Aorta (tissue), 5 donors: ENCODE results near the gene PUM2. TPM values are rescaled to one million over a fixed set of nuclear protein-coding genes. Genes with fewer than 3 reads are reported as not detected.

Experiments
- ATAC-seq: fragments of 200-7000 bp; cut with Tn5 transposase; one replicate; pipeline ENCODE4 v1.9.1; 2022; ENCODE audit warnings: moderate library complexity; ENCODE audit not compliant: low FRiP score
- DNase-seq, 2 donors: peaks; one replicate each; pipeline ENCODE4 v3.0.0-alpha.2; 2020
- H3K27ac ChIP-seq, 2 donors: one replicate each; pipeline ENCODE4 v1.5.1; 2013; ENCODE audit warnings: low read length in 2 of 2, mild to moderate bottlenecking in 2 of 2, moderate library complexity in 2 of 2, control low read depth in 1 of 2, inconsistent platforms in 1 of 2, low read depth in 1 of 2
- H3K27me3 ChIP-seq, 2 donors: one replicate each; pipeline ENCODE4 v1.6.1; 2013; ENCODE audit warnings: control low read depth in 1 of 2, low read length in 1 of 2, mild to moderate bottlenecking in 1 of 2, moderate library complexity in 1 of 2; ENCODE audit not compliant: insufficient read depth in 2 of 2, control insufficient read depth in 1 of 2
- H3K36me3 ChIP-seq, 2 donors: one replicate each; pipeline ENCODE4 v1.6.1; 2013; ENCODE audit warnings: control low read depth in 1 of 2, low read length in 1 of 2, mild to moderate bottlenecking in 1 of 2; ENCODE audit not compliant: insufficient read depth in 2 of 2, control insufficient read depth in 1 of 2
- H3K4me1 ChIP-seq, 2 donors: one replicate each; pipeline ENCODE4 v1.6.1; 2013; ENCODE audit warnings: low read length in 2 of 2, control low read depth in 1 of 2, mild to moderate bottlenecking in 1 of 2, moderate library complexity in 1 of 2; ENCODE audit not compliant: insufficient read depth in 2 of 2, control insufficient read depth in 1 of 2
- H3K4me3 ChIP-seq, 2 donors: one replicate each; pipeline ENCODE4 v1.5.1; 2013; ENCODE audit warnings: low read length in 2 of 2, control low read depth in 1 of 2, mild to moderate bottlenecking in 1 of 2
- H3K9me3 ChIP-seq: one replicate; pipeline ENCODE4 v1.6.1; 2013; ENCODE audit warnings: mild to moderate bottlenecking, low read length; ENCODE audit not compliant: control insufficient read depth
- WGBS, 2 donors: extraction: QIAGEN DNeasy Blood & Tissue Kit; methylation state at CpG; one replicate each; pipeline ENCODE4 v1.1.7; 2013; 5-methylcytosine and 5-hydroxymethylcytosine counted together
- intact Hi-C, 2 donors: fragments of 100-400 bp; cut with DNase I; formaldehyde crosslinking; loops; one replicate each; pipeline versions ENCODE4 v1.14.2 to v1.15.0; 2022
- polyA plus RNA-seq, 2 donors: library from polyadenylated mRNA; stranded (reverse); fragments of 200-250 nt; gene quantifications; one replicate each; pipeline ENCODE4 v1.2.3, GENCODE V29; 2013
- total RNA-seq, 2 donors: library from RNA; stranded (reverse); fragmentation: NEBNext Ultra II Directional; extraction: Animal tissue kit (Norgen Biotek cat#: 25700); gene quantifications; one replicate each; pipeline ENCODE4 v1.2.1, GENCODE V29; 2021
- donor health status: healthy with polysubstance abuse.
- donor health status: Bipolar disorder and iron deficiency.
- donor health status: DM: no; HTN: no; CAD: no.
- donor health status: DM: no; HTN: no; CAD: no.
- donor health status: DM: yes; HTN: yes; CAD: no.

Gene PUM2
- total and polyA plus RNA-seq, 4 donors = 21.3 to 104 (median 57.2) TPM

- no peak for ATAC-seq
- DNase-seq = no peak
- 80 to 88% methylated on average over 1 of the region's 1 CpG for WGBS, 2 donors
- peaks cover 0 to 5% of the 10 kb centered on the region in 2 donors for H3K36me3 ChIP-seq
- no peak overlapping the region for H3K27ac ChIP-seq
- intact Hi-C loops = no loop called here
- no peaks in the 10 kb centered on the region for H3K27me3 ChIP-seq
- no peaks in the 10 kb centered on the region for H3K9me3 ChIP-seq
- H3K4me1 ChIP-seq = peaks cover 0 to 2% of the 10 kb centered on the region in 2 donors
- no peak overlapping the region for H3K4me3 ChIP-seq
Observed at GRCh38 chr2:20317197-20317596, 33.4 kb downstream of the PUM2 start.

GRCh38 chr2:20314562-20315501, 35.8 kb downstream of the PUM2 start:
- peaks cover 2 to 5% of the 10 kb centered on the region in 2 donors for H3K36me3 ChIP-seq
- intact Hi-C loops = no loop called here
- DNase-seq = no peak
- H3K27ac ChIP-seq = no peak overlapping the region
- no peaks in the 10 kb centered on the region for H3K9me3 ChIP-seq
- no peaks in the 10 kb centered on the region for H3K27me3 ChIP-seq
- H3K4me1 ChIP-seq = peaks cover 0 to 2% of the 10 kb centered on the region in 2 donors
- no peak overlapping the region for H3K4me3 ChIP-seq
- 86 to 90% methylated on average over 4 of the region's 4 CpGs for WGBS, 2 donors
- no peak for ATAC-seq

GRCh38 chr2:20313659-20314058, 37.0 kb downstream of the PUM2 start:
- WGBS, 2 donors = 92 to 95% methylated on average over 3 of the region's 3 CpGs
- H3K9me3 ChIP-seq = no peaks in the 10 kb centered on the region

GRCh38 chr2:20309001-20309400, 41.6 kb downstream of the PUM2 start:
- intact Hi-C loops = no loop called here
- Histone ChIP-seq H3K4me3 (no peak overlapping the region), H3K9me3 (no peaks in the 10 kb centered on the region), H3K27me3 (no peaks in the 10 kb centered on the region), H3K36me3 (peaks cover 2 to 6% of the 10 kb centered on the region in 2 donors), H3K27ac (no peak overlapping the region), H3K4me1 (peaks cover under 1 to 2% of the 10 kb centered on the region in 2 donors)
- no peak for DNase-seq
- ATAC-seq = no peak
- 85 to 91% methylated on average over 2 of the region's 2 CpGs for WGBS, 2 donors

More at GRCh38 chr2:20313659-20314058, 37.0 kb downstream of the PUM2 start:
- Histone ChIP-seq H3K27me3 (no peaks in the 10 kb centered on the region), H3K4me3 (no peak overlapping the region), H3K4me1 (peaks cover 0 to 2% of the 10 kb centered on the region in 2 donors), H3K36me3 (peaks cover 2 to 5% of the 10 kb centered on the region in 2 donors), H3K27ac (no peak overlapping the region)
- intact Hi-C loops = no loop called here
- DNase-seq (no peak), ATAC-seq (no peak)

- no peak for ATAC-seq
- Histone ChIP-seq H3K4me3 (no peak overlapping the region), H3K9me3 (no peaks in the 10 kb centered on the region), H3K36me3 (peaks cover 0 to 6% of the 10 kb centered on the region in 2 donors), H3K4me1 (peaks cover 2 to 4% of the 10 kb centered on the region in 2 donors), H3K27ac (no peak overlapping the region), H3K27me3 (no peaks in the 10 kb centered on the region)
- intact Hi-C loops = no loop called here
- no peak for DNase-seq
Observed at GRCh38 chr2:20307311-20307710, 43.3 kb downstream of the PUM2 start.

- Histone ChIP-seq H3K4me1 (peaks cover 2 to 5% of the 10 kb centered on the region in 2 donors), H3K27ac (no peak overlapping the region), H3K36me3 (peaks cover 0 to 4% of the 10 kb centered on the region in 2 donors), H3K4me3 (no peak overlapping the region), H3K27me3 (no peaks in the 10 kb centered on the region), H3K9me3 (no peaks in the 10 kb centered on the region)
- no peak for ATAC-seq
- intact Hi-C loops = no loop called here
- 44 to 72% methylated on average over 1 of the region's 1 CpG for WGBS, 2 donors
- no peak for DNase-seq
Observed at GRCh38 chr2:20304411-20304810, 46.2 kb downstream of the PUM2 start.

GRCh38 chr2:20303966-20304365, 46.7 kb downstream of the PUM2 start:
- Histone ChIP-seq H3K27ac (no peak overlapping the region), H3K27me3 (no peaks in the 10 kb centered on the region), H3K36me3 (peaks cover 0 to 4% of the 10 kb centered on the region in 2 donors), H3K4me1 (peaks cover 2 to 5% of the 10 kb centered on the region in 2 donors), H3K4me3 (no peak overlapping the region), H3K9me3 (no peaks in the 10 kb centered on the region)
- DNase-seq (no peak), ATAC-seq (no peak)
- intact Hi-C loops = no loop called here
- WGBS, 2 donors = 76 to 89% methylated on average over 1 of the region's 1 CpG

- WGBS, 2 donors = 90 to 91% methylated on average over 4 of the region's 4 CpGs
- no peak for DNase-seq
- peaks cover 2 to 5% of the 10 kb centered on the region in 2 donors for H3K4me1 ChIP-seq
- H3K36me3 ChIP-seq = no peaks in the 10 kb centered on the region
- intact Hi-C loops = no loop called here
- no peak overlapping the region for H3K27ac ChIP-seq
- H3K4me3 ChIP-seq = no peak overlapping the region
- no peaks in the 10 kb centered on the region for H3K27me3 ChIP-seq
- H3K9me3 ChIP-seq = no peaks in the 10 kb centered on the region
- ATAC-seq = no peak
Observed at GRCh38 chr2:20302019-20302418, 48.6 kb downstream of the PUM2 start.

GRCh38 chr2:20300656-20301055, 50.0 kb downstream of the PUM2 start:
- Histone ChIP-seq H3K9me3 (no peaks in the 10 kb centered on the region), H3K4me1 (peaks cover 2 to 5% of the 10 kb centered on the region in 2 donors), H3K27ac (no peak overlapping the region), H3K4me3 (no peak overlapping the region), H3K27me3 (no peaks in the 10 kb centered on the region), H3K36me3 (no peaks in the 10 kb centered on the region)
- DNase-seq (no peak), ATAC-seq (no peak)
- 95 to 96% methylated on average over 5 of the region's 5 CpGs for WGBS, 2 donors
- intact Hi-C loops = no loop called here
